GM12865 (cell line): ENCODE results near the gene RAB38.

Experiments used
- DNase-seq: peaks from one replicate; pipeline ENCODE4 v3.0.0; 2010; ENCODE audit warnings: low read depth
- H3K4me3 ChIP-seq: 2 replicates; pipeline ENCODE4 v1.5.1; 2011; ENCODE audit warnings: mild to moderate bottlenecking, low read depth, low read length, control low read depth
- CTCF ChIP-seq: IDR thresholded peaks from 2 replicates; pipeline ENCODE4 v1.5.1; 2011; ENCODE audit warnings: low read length, control low read depth, low read depth, inconsistent platforms; ENCODE audit not compliant: insufficient read depth; ENCODE audit errors: missing control alignments

The RAB38 gene

DNA sequence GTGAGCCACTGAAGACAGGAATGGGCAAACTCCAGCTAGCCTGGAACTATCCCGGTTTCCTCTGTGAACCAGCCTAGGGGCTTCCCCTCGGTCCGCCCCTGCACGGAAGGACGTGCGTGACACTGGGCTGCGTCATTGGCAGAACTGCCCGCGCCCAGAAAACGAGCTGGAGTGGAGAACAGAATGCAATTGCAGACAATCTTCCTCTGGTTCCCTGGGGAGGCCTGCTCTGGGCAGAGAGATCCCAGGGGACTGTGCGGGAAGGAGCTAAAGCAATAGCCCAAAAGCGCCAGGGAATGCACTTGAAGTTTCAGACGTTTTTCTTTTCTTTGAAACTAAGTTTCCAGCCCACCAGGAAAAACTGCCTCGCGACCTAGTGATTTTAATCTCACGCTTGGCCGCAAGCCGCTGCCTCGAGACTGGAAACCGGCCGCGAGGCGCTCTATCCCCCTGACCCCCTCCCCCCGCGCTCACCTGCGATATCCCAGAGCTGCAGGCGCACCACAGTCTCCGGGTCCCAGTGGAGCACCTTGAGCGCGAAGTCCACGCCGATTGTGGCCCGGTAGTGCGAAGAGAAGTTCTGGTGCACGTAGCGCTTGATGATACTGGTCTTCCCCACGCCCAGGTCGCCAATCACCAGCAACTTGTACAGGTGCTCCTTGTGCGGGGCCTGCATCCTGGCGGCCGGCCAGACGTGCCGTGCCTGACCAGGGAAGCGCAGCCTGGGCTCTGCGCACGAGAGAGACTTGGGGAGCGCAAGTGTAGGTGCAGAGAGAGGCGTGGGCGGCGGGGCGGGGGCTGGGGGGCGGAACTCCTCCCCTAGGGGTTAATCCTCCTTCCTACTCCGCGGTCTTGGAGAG, at the start of gene RAB38:
RAB38 (minus strand) TSS at position 735 of the 860 bp plus-strand sequence; CDS start at position 676, 59 bp downstream.
- TF ChIP-seq CTCF: no peak
- peak; percentile 59 for DNase-seq
- H3K4me3 ChIP-seq: peak within 1 kb of the TSS; percentile 57

GRCh38 chr11:88213406-88213805, 38.2 kb upstream of the RAB38 start:
- no peak overlapping the region for H3K4me3 ChIP-seq
- no peak for TF ChIP-seq CTCF
- DNase-seq: no peak

GRCh38 chr11:88212300-88212699, 37.1 kb upstream of the RAB38 start:
- no peak for DNase-seq
- TF ChIP-seq CTCF: no peak
- H3K4me3 ChIP-seq: no peak overlapping the region

DNA sequence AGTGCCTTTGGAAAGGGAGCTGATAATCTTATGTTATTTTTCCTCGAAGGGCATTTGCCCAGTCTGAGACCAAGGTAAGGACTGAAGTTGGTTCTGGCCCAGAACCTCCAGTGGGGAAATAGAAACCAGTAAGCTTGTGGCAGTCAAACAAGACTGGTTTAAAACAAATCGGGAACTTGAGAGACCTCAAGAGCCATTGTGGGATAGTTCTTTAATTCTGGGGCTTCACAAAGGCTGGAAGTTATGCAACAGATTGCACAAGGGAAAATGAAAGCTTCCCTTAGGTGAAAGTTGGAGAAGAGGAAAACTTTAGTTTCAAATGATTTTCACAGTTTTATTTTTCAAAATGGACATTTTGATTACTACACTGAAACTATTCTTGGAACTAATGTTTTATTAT, 33.5 kb upstream of the RAB38 start:
- TF ChIP-seq CTCF: no peak
- no peak overlapping the region for H3K4me3 ChIP-seq
- DNase-seq: no peak

DNA sequence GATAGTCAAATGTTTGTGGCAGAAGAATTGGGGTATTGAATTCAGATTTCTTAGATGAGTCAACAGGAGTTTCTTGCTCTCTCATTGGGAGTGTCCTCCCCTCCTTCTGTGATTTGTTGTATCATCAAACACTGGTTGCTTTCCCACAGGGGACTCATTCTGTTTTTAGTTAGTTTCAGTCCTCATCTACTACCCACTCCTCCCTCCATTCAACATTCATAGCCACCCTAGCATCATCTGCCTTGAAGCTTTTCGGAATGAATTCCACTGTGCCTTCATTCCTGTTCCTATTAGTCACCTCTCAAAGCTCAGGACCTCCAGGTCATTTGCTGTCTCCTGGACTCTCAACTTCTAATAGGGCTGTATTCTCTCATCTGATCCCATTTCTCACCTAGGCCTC, 31.5 kb upstream of the RAB38 start:
- H3K4me3 ChIP-seq: no peak overlapping the region
- DNase-seq: peak; percentile 26
- TF ChIP-seq CTCF: no peak

DNA sequence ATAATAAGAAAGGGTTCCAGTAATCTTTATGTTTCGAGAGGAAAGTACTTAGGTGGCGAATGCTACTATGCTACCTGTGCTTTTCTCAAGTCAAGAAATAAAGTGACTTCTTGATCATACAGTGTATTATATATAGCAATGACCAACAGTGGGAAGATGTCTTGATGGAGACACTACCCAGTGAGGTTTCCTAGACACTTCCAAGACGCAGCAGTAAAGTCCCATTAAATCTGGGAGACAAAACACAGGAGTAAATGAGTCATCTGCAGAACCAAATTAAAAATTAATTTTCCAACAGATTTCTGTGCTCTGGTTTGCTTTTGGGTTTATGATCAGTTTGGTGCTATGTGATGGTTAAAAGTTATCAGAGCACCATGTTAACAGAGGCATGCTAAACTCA, 29.1 kb upstream of the RAB38 start:
- no peak for TF ChIP-seq CTCF
- no peak overlapping the region for H3K4me3 ChIP-seq
- no peak for DNase-seq

DNA sequence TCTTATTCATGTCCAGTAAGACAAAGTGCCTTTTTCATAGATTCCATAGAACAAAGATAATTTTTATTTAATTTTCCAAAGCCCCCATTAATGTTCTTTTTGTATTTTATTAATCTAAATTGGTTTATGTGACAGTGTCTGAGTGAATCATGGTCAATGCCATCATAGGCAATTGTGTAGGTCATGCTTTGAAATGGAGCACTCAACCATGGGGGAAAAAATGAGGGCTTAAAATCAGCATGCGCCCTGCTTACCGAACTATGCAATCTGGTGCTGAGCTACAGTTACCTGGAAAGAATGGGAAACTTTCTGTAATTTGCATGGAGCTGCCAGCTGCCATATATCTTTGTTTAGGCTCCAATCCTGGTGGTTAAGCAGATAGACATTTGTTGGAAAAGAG, 28.4 kb upstream of the RAB38 start:
- no peak overlapping the region for H3K4me3 ChIP-seq
- DNase-seq: no peak
- no peak for TF ChIP-seq CTCF
